NOMO-1 treated with dmso at 0.1 percent for 144 hours (cell line): ENCODE data around the gene PCP4L1.
"Not testable (repeated sequence)": the region's sequence is repeated elsewhere in the genome, so short reads cannot be mapped to it uniquely, and the experiment has no call there.

ENCODE experiments used
- DNase-seq: peaks from one replicate; lab custom pipeline; 2025; ENCODE audit not compliant: unreplicated experiment; lab: John Stamatoyannopoulos, UW

PCP4L1 gene

GRCh38 chr1:161228032-161228431, 30.5 kb upstream of the PCP4L1 start:
- no peak for DNase-seq

DNA sequence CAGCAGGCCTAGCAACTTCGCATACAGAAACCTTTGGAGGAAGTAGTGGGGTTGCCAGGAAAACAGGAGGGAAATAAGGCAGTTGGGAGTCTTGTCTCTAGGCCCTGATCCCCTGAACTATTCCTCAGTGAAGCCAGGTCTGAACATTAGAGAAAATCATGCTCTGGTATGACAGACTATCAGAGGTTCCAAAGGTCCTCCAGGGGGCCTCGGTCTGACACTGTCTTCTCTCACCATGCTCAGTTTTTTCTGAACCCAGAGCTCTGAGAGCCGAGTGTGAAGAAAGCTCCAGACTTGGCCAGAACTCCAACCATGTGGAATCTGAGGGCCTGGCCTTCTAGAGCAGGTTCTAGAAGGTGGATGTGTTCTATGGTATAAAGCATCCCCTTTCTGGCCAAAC, 28.6 kb upstream of the PCP4L1 start:
- no peak for DNase-seq

GRCh38 chr1:161230762-161231161, 27.8 kb upstream of the PCP4L1 start:
- DNase-seq = no peak

DNA sequence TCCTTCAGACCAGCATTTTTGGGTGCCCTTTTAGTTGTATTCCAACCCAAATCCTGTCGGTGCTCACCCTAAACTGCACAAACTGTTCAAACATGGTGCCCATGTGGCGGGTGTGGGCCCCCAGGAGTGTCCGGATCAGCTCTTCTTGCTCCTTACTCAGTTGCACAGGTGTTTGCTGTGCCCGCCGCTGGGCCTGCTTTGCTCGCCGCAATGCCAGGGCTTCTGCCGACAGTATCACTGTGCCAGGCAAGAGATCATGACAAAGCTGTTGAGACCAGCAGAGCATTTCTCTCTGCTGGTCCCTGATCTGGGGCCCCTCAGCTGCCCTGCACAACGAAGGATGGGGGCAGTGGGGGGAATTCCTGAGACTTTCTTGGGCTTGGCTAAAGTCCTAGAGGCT, 25.4 kb upstream of the PCP4L1 start:
- no peak for DNase-seq

DNA sequence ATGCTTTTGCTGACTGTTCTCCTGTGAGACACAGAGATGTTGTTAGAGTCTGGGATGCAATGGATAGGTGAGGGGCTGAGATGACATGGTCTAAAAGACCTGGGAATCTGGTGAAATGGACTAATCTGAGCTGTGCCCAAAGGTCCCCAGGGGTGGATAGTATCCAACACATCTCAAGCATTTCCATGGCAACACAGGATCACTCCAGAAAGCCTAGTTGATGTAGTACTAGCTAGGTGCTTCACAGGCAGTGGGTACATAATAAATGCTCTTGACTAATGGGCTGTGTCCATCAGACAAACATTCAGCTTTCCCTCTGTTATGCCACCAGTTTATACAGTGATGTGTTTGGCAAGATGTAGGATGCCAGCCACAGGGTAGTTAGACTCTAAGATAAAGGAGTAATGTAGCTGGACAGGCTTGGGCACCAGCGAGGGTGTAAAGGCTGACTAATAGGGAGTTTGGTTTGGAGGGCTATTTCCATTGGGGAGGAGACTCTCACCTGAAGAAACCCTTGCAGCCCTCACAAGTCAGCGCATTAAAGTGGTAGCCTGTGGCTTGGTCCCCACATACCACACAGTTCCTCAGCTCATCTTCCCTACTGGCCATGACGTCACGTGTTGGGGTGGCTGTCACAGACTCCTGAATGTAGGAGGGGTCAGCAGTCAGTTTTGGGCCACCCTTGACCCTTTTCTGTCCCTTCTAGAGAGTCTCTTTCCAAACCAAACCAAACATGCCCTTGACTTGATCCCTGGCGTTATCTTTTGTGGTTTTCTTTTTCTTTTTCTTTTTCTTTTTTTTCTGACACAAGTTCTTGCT, 22.4 kb upstream of the PCP4L1 start:
- no peak for DNase-seq

- no peak for DNase-seq
Observed at GRCh38 chr1:161238039-161238473, 20.5 kb upstream of the PCP4L1 start, which contains the start of gene NR1I3. Gene NR1I3, minus strand, starts transcription at chr1:161238203. Its CDS starts 1,638 bp downstream, at chr1:161236565.

DNA sequence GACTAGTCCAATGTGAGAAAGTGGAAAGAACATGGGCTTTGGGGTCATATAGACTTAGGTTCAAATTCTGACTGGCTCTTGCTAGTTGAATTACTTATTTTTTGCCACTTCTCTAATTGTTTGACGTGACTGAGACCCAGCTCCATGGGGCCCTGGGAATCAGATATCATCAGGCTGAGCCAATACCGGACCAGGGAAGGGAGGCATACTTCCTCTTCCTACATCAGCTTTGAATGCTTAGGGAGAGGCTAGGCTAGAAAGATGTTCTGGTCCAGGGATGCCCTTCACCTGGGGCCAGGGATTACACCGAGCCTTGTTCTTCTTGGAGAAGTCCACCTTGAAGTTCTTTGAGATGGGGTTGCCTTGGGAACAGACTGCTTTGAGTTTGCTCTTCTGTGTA, 16.9 kb upstream of the PCP4L1 start:
- DNase-seq = peak; percentile 9

DNA sequence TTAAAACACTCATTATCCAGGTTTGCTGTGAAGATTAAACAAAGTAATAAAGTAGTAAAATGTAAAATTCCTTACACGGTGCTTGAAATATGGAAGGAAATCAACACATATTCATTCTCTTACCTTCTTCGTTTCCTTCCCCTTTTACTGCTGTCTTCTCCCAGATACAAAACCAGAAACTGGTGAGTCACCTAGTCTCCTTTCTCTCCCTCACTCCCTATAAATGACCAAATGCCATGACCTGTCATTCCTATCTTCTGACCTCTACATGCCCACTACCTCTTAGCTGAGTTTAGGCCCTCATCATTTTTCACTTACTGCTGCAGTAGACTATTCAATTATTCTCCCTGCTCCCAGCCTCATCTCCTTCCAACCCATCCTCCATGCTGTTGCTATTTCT, 16.2 kb upstream of the PCP4L1 start:
- DNase-seq = peak; percentile 6

DNA sequence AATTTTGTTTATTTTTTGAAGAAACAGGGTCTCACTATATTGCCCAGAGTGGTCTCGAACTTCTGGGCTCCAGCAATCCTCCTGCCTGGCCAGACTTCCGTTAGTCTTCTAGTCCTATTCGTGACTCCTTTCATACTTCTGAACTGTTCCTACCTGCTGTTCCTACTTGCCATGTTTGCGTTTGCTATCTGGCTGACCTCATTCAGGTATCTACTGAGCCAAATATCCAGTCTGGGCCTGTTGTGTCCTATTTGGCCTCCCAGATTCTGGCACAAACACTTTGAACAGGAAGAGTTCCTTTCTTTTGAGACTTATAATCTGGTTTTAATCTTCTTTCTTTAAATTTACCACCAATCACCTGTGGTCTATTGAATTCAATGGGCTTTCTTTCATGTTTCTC, 13.7 kb upstream of the PCP4L1 start:
- no peak for DNase-seq

GRCh38 chr1:161250100-161250499, 8.4 kb upstream of the PCP4L1 start:
- not testable (repeated sequence) for DNase-seq

DNA sequence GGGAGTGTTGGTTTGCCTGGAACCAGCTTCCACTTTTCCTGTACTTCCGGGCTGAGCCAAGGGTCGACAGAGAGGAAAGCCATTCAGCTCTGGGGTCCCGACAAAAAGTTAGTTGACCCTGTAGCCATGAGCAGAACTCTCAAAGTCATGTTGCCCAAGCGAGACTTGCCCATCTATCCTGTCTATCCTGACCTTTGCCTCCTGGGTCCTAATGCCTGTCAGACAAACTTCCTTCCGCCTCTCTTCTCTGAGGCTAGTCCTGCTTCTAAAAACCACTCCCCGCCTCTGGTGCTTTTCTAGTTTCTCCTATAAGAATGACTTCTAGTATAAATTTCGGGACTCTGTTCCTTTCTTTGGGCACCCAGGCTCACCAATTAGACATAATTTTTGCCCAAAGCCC, 7.7 kb upstream of the PCP4L1 start:
- DNase-seq = no peak

- no peak for DNase-seq
Observed at GRCh38 chr1:161251579-161251978, 7.0 kb upstream of the PCP4L1 start.

GRCh38 chr1:161255302-161255701, 3.2 kb upstream of the PCP4L1 start:
- not testable (repeated sequence) for DNase-seq

DNA sequence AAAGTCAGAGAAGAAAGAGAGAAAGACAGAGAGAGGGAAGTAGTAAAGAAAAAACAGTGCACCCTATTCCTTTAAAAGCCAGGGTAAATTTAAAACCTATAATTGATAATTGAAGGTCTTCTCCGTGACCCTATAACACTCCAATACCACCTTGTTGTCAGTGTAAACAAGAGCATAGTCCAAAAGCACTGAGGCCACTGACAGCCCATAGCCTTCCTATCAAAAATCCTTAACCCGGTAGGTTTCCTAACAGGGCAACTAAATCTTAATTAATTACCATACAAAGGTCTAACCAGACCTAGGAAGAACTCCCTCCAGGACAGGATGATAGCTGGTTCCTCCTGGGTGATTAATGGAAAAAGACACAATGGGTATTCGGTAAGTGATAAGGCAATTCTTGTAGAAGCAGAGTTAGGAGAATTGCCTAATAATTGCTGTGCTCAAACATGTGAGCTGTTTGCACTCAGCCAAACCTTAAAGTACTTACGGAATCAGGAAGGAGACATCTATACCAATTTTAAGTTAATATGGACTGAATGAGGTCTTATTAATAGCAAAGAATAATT, 2.5 kb upstream of the PCP4L1 start:
- DNase-seq = not testable (repeated sequence)

- not testable (repeated sequence) for DNase-seq
Observed at GRCh38 chr1:161257109-161257508, 1.4 kb upstream of the PCP4L1 start.

DNA sequence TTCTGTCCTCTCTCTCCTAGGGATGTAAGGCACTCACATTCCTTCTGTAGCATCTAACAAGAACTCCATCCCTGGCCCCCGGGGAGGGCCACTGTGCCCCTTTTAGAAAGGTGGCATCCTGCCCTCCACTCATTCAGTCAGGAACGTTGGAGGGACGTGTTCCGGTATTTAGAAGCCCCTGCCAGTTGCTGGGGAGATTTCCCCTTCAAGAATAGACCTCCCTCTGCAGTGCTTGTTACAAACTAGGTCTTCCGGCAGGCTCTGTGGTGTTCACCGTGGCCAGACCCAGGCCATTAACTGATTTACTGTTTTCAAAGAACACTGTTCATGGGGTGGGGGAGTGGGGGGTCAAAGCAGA, 779 bp downstream of the PCP4L1 start:
- no peak for DNase-seq

GRCh38 chr1:161259765-161260164, 1.2 kb downstream of the PCP4L1 start:
- no peak for DNase-seq

DNA sequence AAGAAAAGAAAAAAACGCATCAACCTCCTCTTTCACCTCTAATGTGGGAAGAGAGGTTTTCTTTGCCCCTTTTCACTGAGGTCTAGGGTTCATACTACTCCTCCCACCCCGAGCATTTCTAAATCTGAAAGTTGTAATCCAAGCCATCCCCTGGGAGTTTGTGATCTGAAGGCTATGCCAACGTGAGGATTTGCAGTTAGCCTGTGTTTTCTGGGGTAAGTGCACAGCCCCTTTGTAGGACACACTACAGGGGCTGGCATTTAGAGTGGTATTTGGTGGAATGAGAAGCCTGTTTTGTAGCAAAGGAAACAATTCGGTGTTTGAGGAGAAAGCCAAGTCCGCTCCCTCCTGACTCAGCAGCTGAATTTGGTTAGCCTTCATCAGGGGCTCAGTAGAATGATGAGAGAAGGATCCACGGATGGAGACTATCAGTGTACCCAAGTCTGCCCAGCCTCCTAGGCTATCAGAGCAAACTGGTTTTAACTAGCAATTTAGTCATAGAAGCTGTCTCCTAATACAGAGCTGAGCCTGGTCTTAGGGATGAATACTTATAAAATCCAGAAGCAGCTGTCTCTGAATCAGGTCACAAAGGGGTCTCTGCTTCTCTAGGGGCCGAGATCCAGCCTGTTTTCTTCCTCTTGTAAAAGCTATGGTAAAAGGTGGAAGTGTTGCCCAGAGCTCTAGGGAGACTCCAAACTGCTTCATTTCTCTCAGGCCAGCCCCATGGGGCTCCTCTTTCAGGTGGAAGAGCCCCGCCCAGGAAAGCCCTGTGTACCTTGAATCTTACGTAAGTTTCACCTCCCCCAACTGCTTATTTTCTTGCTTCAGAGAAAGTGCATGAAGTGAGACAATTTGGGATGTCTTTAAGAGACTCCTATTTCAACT, 2.1 kb downstream of the PCP4L1 start:
- no peak for DNase-seq

DNA sequence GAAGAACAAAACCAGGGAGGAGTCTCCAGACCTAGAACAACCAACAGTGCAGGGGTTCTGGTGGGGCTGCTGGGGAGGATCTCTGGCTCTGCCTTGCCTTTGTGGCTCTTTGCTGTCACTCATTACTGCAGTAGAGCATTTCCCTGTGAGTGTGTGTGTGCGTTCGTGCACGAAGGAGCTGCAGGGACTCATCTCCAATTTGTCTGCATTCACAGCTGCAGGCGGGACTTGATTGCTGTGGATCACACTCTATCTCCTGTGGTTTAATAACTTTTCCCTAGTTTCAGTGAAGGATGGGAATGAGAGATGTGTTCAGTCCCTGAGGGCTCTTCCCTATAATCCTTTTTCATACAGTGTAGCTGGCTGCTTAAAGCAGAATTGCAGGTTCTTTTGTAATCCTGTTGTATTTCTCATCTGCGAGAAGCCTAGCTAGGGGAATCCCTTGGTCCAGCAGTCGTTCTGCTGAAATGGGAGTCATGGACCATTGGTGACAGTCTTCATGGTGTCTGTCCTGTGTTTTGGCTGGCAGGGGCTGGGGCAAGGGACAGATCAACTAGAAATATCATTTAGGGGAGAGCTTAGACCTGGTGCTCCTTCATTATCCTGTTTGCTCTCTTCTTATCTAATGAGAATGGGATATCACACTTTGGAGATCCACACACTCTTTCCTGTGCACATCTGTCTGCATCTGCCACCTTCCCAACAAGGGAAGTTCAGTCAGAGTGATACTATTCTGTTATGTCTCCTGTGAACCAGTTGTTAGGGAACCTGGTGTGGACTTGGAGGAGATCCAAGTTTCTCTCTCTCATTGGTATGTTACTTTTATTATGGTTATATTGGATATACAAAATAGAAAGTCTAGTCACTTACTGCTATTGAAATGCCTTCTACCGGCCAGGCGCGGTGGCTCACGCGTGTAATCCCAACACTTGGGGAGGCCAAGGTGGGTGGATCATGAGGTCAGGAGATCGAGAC, 3.0 kb downstream of the PCP4L1 start:
- no peak for DNase-seq

GRCh38 chr1:161265305-161265704, 6.8 kb downstream of the PCP4L1 start:
- DNase-seq = no peak

GRCh38 chr1:161266202-161266601, 7.7 kb downstream of the PCP4L1 start:
- DNase-seq = no peak
